Skin of body (tissue), 2 donors: ENCODE data around the gene GP9. TPM values are rescaled to one million over a fixed set of nuclear protein-coding genes. Genes with fewer than 3 reads are reported as not detected.
"Not testable (repeated sequence)": the region's sequence is repeated elsewhere in the genome, so short reads cannot be mapped to it uniquely, and the experiment has no call there.

ENCODE experiments used
- DNase-seq: peaks from one replicate; lab custom pipeline; 2025; lab: John Stamatoyannopoulos, UW
- total RNA-seq: library from RNA; depleted of rRNA; stranded (reverse); fragments of >200 nt; gene quantifications from one replicate; pipeline ENCODE4 v1.2.3, GENCODE V29; 2014

Gene GP9
- total RNA-seq, 1 donor from 2014 or later, result 0.49 TPM

GRCh38 chr3:129050556-129051295, 9.9 kb upstream of the GP9 start:
- no peak for DNase-seq

GRCh38 chr3:129051871-129052340, 8.7 kb upstream of the GP9 start:
- no peak for DNase-seq

- no peak for DNase-seq
Observed at GRCh38 chr3:129052675-129053074, 7.9 kb upstream of the GP9 start.

- no peak for DNase-seq
Observed at GRCh38 chr3:129054605-129055104, 5.9 kb upstream of the GP9 start.

- DNase-seq, result no peak
Observed at GRCh38 chr3:129056451-129057173, 4.0 kb upstream of the GP9 start.

GRCh38 chr3:129057249-129057648, 3.3 kb upstream of the GP9 start:
- no peak for DNase-seq

GRCh38 chr3:129058441-129059200, 2.0 kb upstream of the GP9 start:
- no peak for DNase-seq

GRCh38 chr3:129059311-129059958, 1.1 kb upstream of the GP9 start:
- DNase-seq, result no peak

- no peak for DNase-seq
Observed at GRCh38 chr3:129061023-129061887, 676 bp downstream of the GP9 start.

- DNase-seq, result no peak
Observed at GRCh38 chr3:129061888-129062834, 1.6 kb downstream of the GP9 start.

GRCh38 chr3:129063091-129063640, 2.6 kb downstream of the GP9 start:
- DNase-seq, result no peak

- no peak for DNase-seq
Observed at GRCh38 chr3:129063841-129064482, 3.4 kb downstream of the GP9 start.

- DNase-seq, result no peak
Observed at GRCh38 chr3:129065016-129065719, 4.6 kb downstream of the GP9 start.

- DNase-seq, result no peak
Observed at GRCh38 chr3:129065720-129066073, 5.1 kb downstream of the GP9 start.

GRCh38 chr3:129067719-129068118, 7.1 kb downstream of the GP9 start:
- DNase-seq, result not testable (repeated sequence)

GRCh38 chr3:129068291-129068886, 7.8 kb downstream of the GP9 start:
- DNase-seq, result no peak

GRCh38 chr3:129069313-129070085, 8.9 kb downstream of the GP9 start:
- DNase-seq, result not testable (repeated sequence)
